T follicular helper cell (primary cell): ENCODE data around the gene PNMT.

ENCODE experiments used
- DNase-seq: peaks from one replicate; pipeline ENCODE4 v3.0.0-alpha.2; 2020; ENCODE audit warnings: low read depth

The PNMT gene

GRCh38 chr17:39669897-39670735, 1.9 kb downstream of the PNMT start:
- no peak for DNase-seq

DNA sequence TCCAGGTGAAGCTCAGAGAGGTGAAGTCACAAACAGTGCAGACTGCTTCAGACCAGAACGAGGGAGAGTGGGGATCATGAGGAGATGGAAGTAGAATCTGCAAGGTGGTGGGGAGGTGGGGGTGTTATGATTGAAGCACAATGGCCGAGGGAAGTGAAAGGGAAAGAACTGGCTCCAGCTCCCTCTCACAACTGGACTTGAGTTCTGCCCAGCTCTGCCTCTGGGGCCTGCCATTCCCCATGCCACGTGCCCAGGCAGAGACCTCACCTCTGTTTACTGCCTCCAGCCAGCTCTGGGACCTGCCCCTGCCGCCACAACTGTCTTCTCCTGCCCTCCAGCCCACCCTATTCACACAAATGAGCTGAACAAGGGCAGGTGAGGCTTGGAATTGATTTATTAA, 2.5 kb downstream of the PNMT start:
- DNase-seq, result no peak

GRCh38 chr17:39671651-39672521, 3.6 kb downstream of the PNMT start:
- DNase-seq, result no peak

GRCh38 chr17:39672522-39673334, 4.5 kb downstream of the PNMT start:
- no peak for DNase-seq

GRCh38 chr17:39673335-39674081, 5.3 kb downstream of the PNMT start:
- DNase-seq, result no peak

- DNase-seq, result no peak
Observed at GRCh38 chr17:39674179-39674578, 5.9 kb downstream of the PNMT start.

GRCh38 chr17:39674702-39675389, 6.6 kb downstream of the PNMT start:
- DNase-seq, result no peak

- no peak for DNase-seq
Observed at GRCh38 chr17:39675390-39676082, 7.3 kb downstream of the PNMT start.

DNA sequence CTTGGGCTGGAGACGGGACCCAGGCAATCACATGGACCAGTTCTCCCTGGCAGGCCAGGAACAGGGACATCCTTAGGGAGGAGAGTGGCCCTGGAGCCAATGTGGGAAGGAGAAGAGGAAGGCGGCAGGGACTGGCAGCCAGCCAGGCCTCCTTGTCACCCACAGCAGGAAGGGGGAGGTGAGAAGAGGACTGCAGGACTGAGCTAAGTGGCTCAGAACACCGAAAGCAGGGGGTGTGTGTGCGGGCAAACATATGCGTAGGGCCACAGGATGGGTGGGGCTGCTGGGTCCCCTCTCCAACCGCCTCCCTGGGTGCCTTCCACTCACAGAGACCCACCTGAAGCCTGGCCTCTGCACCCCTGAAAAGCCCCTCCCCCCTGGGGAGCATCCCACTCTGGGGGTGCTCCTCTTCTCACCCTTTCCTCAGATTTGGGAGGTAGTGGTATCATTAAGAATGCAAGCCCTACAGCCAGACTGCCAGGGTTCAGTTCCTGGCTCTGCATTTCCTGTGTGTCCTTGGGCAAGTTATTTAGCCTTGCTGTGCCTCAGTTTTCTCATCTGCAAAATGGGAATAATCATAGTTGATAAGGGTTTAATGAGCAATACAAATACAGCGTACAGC, 8.1 kb downstream of the PNMT start:
- no peak for DNase-seq

DNA sequence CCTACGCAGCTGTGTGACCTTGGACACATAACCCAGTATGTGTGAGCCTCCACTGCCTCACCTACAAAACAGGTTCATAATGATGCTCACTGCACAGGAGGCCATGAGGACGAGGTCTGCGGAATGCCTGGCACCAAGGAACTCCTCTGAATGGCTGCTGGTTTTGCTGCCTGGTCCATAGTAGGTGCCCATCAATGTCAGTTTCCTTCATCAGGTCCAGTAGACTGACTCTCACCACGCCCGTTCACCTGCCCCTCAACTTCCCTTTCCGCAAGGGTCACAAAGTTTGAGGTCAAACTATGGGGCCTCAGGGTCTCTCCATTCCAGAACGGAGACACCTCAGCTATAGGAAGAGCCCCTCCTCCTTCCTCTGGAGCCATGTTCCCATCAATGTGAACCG, 8.8 kb downstream of the PNMT start:
- no peak for DNase-seq

GRCh38 chr17:39677542-39678339, 9.5 kb downstream of the PNMT start:
- no peak for DNase-seq

DNA sequence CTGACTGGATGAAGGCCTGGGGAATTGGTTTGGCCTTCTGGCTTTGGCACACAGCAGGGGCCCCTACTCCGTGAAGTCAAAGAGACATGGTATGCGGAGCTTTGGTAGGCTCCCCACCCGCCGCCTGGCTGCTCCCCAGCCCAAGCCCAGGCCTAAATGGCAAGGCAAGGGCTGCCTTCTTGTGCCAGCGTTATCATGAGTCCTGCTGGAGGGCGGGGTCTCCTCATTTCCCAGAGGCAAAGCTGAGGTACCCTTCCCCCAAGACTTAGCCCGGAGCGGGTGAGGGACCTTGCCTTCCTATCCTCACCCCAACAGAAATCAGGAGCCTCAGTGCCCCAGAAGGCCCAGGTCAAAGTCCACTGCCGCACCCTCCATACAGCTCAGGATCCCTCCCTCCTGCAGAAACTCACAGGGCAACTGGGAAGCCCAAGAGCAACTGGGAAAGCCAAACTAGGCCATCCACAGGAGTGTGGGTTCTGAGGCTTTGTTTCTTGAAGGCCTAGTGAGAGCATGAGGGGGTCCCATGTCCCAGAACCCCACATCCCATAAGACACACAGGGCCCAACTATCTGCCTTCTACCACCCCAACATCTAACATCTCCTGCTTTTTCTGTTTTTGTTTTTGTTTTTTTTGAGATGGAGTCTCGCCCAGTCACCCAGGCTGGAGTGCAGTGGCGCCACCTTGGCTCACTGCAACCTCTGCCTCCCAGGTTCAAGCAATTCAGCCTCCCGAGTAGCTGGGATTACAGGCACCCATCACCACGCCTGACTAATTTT, 10.3 kb downstream of the PNMT start:
- DNase-seq, result no peak

- DNase-seq, result no peak
Observed at GRCh38 chr17:39679521-39680192, 11.4 kb downstream of the PNMT start.

DNA sequence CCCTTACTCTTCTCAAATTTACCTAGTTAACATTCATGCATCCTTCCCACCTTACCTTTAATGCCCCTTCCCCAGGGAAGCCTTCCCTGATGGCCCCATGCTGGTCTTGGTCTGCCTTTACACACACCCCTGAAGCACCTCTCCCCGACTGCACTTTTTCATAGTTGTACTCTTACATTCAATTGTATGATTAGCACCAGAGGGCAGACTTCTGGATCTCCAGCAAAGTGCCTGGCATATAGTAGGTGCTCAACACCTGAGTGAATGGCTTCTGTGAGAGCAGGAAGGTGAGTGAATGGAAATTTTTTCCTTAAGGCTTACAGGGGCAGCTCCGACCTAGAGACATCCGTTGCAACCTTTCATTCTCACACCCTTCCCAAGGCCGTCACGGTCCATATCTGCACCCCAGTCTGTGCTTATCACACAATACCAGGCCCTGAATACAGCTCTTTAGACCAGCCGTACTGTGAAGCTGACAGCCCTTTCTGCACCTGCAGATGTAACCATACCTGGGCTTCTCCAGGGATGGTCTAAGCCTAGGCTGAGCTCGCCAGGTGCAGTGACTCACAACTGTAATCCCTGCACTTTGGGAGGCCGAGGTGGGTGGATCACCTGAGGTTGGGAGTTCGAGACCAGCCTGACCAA, 15.2 kb downstream of the PNMT start:
- DNase-seq, result no peak

GRCh38 chr17:39684369-39685192, 16.3 kb downstream of the PNMT start:
- no peak for DNase-seq

DNA sequence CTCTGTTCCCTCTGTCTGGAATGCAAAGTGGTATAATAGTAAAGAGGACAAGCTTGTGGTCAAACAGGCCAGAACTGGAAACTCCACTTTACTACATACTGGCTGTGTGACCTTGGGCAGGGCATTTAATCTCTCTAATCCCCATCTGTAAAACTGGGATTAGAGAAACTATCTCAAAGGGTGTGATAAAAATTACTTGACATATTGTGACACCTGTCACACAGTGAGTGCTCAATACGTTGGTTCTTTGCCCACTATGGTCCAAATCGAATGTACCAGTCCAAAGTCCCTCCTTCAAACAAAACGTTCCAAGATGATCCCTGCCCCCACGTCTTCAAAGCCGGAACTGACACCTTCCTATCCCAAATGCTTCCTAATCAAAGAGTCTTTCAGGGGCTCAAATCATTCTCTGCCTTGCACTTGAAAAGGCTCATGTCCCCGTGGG, 18.9 kb downstream of the PNMT start:
- DNase-seq, result no peak
